Measurements from ENCODE around the gene RNU6-9.

RNU6-9 gene

GRCh38 chr19:936175-936546 lies 42.9 kb downstream of the RNU6-9 start:
- DNase-seq (ENCODE audit: low spot score), result no peak

- no peak for DNase-seq (ENCODE audit: low spot score)
These were observed 44.0 kb downstream of the RNU6-9 start for GRCh38 chr19:937259-937694.

GRCh38 chr19:938233-938923 lies 45.1 kb downstream of the RNU6-9 start:
- no peak for DNase-seq (ENCODE audit: low spot score)

DNA sequence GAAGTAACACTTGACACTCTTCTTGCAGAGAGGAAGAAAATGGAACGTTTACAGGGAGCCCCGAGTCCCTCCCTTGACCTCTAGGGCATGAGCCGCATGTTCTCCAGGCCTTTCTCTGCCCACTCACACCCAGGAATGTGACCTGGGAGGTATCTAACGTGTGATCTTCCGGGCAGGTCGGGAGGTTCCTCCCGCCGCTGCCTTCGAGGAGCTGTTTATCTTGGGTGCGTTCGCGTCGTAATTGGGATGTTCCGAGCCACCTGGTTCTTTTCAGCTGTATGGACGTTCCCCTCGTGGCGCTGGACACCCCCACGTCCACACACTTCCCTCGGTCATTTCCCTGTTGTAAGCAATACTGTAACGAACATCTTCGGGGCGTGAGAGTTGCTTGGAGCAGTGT lies 46.2 kb downstream of the RNU6-9 start:
- DNase-seq (ENCODE audit: low spot score), result no peak

DNA sequence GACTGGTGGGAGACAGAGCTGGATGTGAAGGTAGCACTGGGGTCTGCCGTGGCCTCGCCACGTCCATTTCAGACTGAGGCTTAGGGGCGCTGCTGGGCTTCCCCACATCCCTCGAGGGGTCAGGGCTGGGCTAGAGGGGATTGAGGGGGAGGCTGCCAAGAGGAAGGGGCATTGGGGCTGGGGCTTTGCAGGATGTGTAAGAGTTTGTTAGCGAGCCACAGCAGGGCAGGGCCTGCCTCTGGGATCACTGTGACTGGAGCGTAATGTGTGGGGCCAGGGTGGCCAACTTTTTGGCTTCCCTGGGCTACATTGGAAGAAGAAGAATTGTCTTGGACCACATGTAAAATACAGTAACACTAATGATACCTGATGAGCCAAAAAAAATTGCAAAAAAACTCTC lies 46.6 kb downstream of the RNU6-9 start:
- no peak for DNase-seq (ENCODE audit: low spot score)

DNA sequence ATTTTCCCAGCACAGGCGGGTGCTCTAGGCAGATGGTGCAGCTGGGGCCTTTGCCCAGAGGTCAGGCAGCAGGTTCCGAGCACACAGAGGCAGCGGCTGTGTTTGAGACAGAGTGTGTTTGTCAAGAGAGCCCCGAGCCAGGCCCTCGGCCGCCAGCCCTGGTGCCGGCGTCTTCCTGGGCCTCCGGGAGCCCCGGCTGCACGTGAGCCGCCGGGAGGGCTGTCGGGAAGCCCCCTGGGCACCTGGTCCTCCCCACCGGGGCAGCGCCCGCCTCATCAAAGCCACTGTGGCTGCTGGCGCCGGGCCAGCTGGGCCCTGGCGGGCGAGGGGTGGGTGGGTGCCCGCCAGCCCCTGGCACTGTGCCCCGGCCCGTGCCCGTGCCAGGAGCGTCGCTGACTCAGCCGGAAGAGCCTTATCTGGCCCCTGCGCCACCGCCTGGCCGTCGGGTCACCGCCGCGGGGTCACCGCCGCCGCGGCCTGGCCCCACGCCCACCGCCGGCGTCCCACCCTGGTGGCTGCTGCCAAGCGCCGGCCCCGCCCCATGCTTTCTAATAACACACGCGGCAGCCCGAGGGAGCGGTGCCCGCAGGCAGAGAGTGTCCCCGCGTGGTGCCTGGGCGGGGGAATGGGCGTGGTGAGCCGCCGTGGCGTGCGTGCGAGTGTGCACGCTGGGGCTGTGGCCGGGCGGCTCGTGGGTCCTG lies 47.5 kb downstream of the RNU6-9 start:
- no peak for DNase-seq (ENCODE audit: low spot score)

DNA sequence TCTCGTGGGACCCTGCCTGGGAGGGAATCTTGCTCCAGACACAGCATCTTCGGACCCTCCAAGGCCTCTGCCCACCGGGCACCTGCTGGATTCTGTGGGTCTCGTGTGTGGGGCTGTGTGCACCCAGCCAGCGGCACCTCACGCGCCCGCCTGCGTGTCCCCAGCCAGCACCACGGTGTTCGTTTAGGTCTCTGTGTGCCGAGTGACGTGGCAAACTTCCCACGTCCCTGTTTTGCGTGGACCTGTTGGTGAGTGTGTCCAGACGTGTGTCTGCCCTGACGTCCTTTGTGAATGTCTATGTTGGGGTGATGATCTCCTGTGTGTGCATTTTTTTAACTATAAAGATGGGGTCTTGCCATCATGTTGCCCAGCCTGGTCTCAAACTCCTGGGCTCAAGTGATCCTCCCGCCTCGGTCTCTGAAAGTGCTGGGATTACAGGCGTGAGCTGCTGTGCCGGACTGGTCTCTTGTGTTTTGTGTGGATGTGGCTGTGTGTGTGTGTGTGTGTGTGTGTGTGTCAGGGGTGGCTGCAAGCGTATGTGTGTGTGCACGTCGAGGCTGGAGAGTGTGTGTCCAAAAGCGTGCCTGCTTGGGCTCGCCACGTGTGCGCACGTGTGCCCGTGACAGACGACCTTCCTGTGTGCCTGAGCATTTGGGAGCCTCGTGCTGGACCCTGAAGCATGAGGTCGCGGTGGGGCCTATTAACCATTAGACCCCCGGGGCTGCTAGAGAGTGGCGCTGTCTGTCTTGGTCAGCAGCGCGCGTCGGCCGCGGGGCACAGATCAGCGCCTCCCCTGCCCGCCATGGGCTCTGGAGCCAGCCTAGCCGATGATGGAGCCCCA lies 48.2 kb downstream of the RNU6-9 start:
- DNase-seq (ENCODE audit: low spot score), result no peak

GRCh38 chr19:942133-942645 lies 48.9 kb downstream of the RNU6-9 start:
- DNase-seq (ENCODE audit: low spot score), result no peak
